HCT116 (cell line): ENCODE results near the gene XG. TPM values are rescaled to one million over a fixed set of nuclear protein-coding genes. Genes with fewer than 3 reads are reported as not detected.

Experiments
- ATAC-seq: fragments of 200-7000 bp; cut with Tn5 transposase; 2 replicates; pipeline ENCODE4 v1.9.1; 2020; ENCODE audit warnings: mild to moderate bottlenecking, moderate library complexity
- BruUV-seq: library from RNA; stranded (reverse); fragments of 400-500 nt; replicated peaks from 2 replicates; lab custom pipeline; 2021; lab: Mats Ljungman, UMichigan
- CTCF ChIA-PET: fragments of 300-600 bp; sonication (Branson Sonifier 250); formaldehyde crosslinking; loops from one replicate; lab custom pipeline; 2021; ENCODE audit warnings: antibody characterized with exemption; lab: Charles Lee
- POLR2A ChIA-PET: fragments of 300-600, 350-600 bp; sonication (Branson Sonifier 250); formaldehyde crosslinking; loops from one replicate; lab custom pipeline; 2021; ENCODE audit warnings: antibody characterized with exemption; lab: Charles Lee
- RAD21 ChIA-PET, 2 experiments: fragments of 300-600 bp; sonication (Branson Sonifier 250); formaldehyde crosslinking; loops; one replicate each; lab custom pipeline; 2023; ENCODE audit warnings: low total read pairs in 2 of 2; ENCODE audit not compliant: uncharacterized antibody in 2 of 2, unreplicated experiment in 2 of 2, low non-redundant PET in 1 of 2; lab: Charles Lee
- DNase-seq: peaks from one replicate; pipeline ENCODE4 v3.0.0-alpha.2; 2010; ENCODE audit warnings: low read depth, low spot score
- H2AFZ ChIP-seq: fragments of 200-600 bp; shearing (Covaris generic), sonication (generic); 2 replicates; pipeline ENCODE4 v1.6.1; 2017; ENCODE audit warnings: low read depth, mixed run types, mixed read lengths, antibody characterized with exemption, low read length; ENCODE audit not compliant: poor library complexity, severe bottlenecking
- H3K27ac ChIP-seq: 2 replicates; pipeline ENCODE4 v1.5.1; 2012; ENCODE audit warnings: low read depth, low read length
- H3K27me3 ChIP-seq: fragments of 200-600 bp; sonication (generic); 2 replicates; pipeline ENCODE4 v1.6.1; 2016; ENCODE audit warnings: mixed run types, low read length, mixed read lengths; ENCODE audit not compliant: insufficient read depth
- H3K36me3 ChIP-seq, 2 experiments: fragments of 200-500 bp in 1 of 2; fragments of 200-600 bp in 1 of 2; sonication (Bioruptor generic) in 1 of 2; sonication (generic) in 1 of 2; 2 replicates each; pipeline versions ENCODE4 v1.5.1 to v1.6.1; 2014 to 2016; ENCODE audit warnings: low read length in 2 of 2, inconsistent platforms in 1 of 2, mixed read lengths in 1 of 2, mixed run types in 1 of 2; ENCODE audit not compliant: insufficient read depth in 2 of 2, control insufficient read depth in 1 of 2
- H3K4me1 ChIP-seq, 2 experiments: fragments of 200-600 bp in 1 of 2; sonication (generic) in 1 of 2; 2 replicates each; pipeline versions ENCODE4 v1.5.1 to v1.6.1; 2012 to 2017; ENCODE audit warnings: low read length in 2 of 2, inconsistent platforms in 1 of 2, mild to moderate bottlenecking in 1 of 2, mixed read lengths in 1 of 2, mixed run types in 1 of 2, moderate library complexity in 1 of 2; ENCODE audit not compliant: insufficient read depth in 2 of 2, control insufficient read depth in 1 of 2
- H3K4me2 ChIP-seq: fragments of 200-600 bp; sonication (generic); 2 replicates; pipeline ENCODE4 v1.6.1; 2017; ENCODE audit warnings: mixed run types, low read length, mixed read lengths
- H3K4me3 ChIP-seq, 2 experiments: fragments of 200-600 bp in 1 of 2; sonication (generic) in 1 of 2; replicated peaks in 1 of 2; 2 replicates each; pipeline ENCODE4 v1.5.1; 2011 to 2016; ENCODE audit warnings: low read length in 2 of 2, control low read depth in 1 of 2, low read depth in 1 of 2, mild to moderate bottlenecking in 1 of 2, mixed read lengths in 1 of 2, mixed run types in 1 of 2
- H3K79me2 ChIP-seq: fragments of 200-600 bp; sonication (generic); 2 replicates; pipeline ENCODE4 v1.6.1; 2017; ENCODE audit warnings: mild to moderate bottlenecking, mixed run types, low read length, moderate library complexity, mixed read lengths; ENCODE audit not compliant: insufficient read depth
- H3K9ac ChIP-seq: fragments of 200-600 bp; sonication (generic); 2 replicates; pipeline ENCODE4 v1.6.1; 2016; ENCODE audit warnings: low read length, mixed read lengths
- H3K9me2 ChIP-seq: fragments of 200-600 bp; sonication (generic), shearing (Covaris generic); 2 replicates; pipeline ENCODE4 v1.6.1; 2017; ENCODE audit warnings: mixed run types, mild to moderate bottlenecking, moderate library complexity; ENCODE audit not compliant: insufficient read depth
- H3K9me3 ChIP-seq, 2 experiments: fragments of 200-500 bp in 1 of 2; fragments of 200-600 bp in 1 of 2; sonication (Bioruptor generic) in 1 of 2; sonication (generic) in 1 of 2; 2 replicates each; pipeline ENCODE4 v1.6.1; 2014 to 2017; ENCODE audit warnings: low read length in 2 of 2, mixed read lengths in 2 of 2, inconsistent platforms in 1 of 2, low read depth in 1 of 2, mild to moderate bottlenecking in 1 of 2, mixed run types in 1 of 2, moderate library complexity in 1 of 2; ENCODE audit not compliant: control insufficient read depth in 1 of 2, insufficient read depth in 1 of 2
- H4K20me1 ChIP-seq: fragments of 200-600 bp; sonication (generic), shearing (Covaris generic); 2 replicates; pipeline ENCODE4 v1.6.1; 2017; ENCODE audit warnings: mixed run types, mild to moderate bottlenecking, moderate library complexity; ENCODE audit not compliant: insufficient read depth
- CBX3 ChIP-seq: IDR thresholded peaks from 2 replicates; pipeline ENCODE4 v1.6.1; 2012; ENCODE audit warnings: low read depth
- CEBPB ChIP-seq: IDR thresholded peaks from 2 replicates; pipeline ENCODE4 v1.6.1; 2012; ENCODE audit warnings: low read depth
- CTCF ChIP-seq, 3 experiments: fragments of 200-600 bp in 1 of 3; sonication (generic) in 1 of 3; IDR thresholded peaks in 2 of 3; conservative IDR thresholded peaks in 1 of 3; 2 replicates each; pipeline ENCODE4 v1.5.1; 2012 to 2017; ENCODE audit warnings: low read depth in 2 of 3, low read length in 2 of 3, antibody characterized with exemption in 1 of 3, borderline replicate concordance in 1 of 3, control low read depth in 1 of 3, mild to moderate bottlenecking in 1 of 3, mixed read lengths in 1 of 3, mixed run types in 1 of 3, moderate library complexity in 1 of 3; ENCODE audit not compliant: insufficient read depth in 1 of 3
- EGR1 ChIP-seq: IDR thresholded peaks from 2 replicates; pipeline ENCODE4 v1.6.1; 2012; ENCODE audit warnings: low read depth
- ELF1 ChIP-seq: IDR thresholded peaks from 2 replicates; pipeline ENCODE4 v1.6.1; 2012; ENCODE audit warnings: low read depth, borderline replicate concordance
- EZH2 ChIP-seq: fragments of 200-600 bp; sonication (generic); IDR thresholded peaks from 2 replicates; pipeline ENCODE4 v1.6.1; 2017; ENCODE audit warnings: antibody characterized with exemption, mixed run types
- EZH2phosphoT487 ChIP-seq: fragments of 200-600 bp; IDR thresholded peaks from 2 replicates; pipeline ENCODE4 v1.6.1; 2018; ENCODE audit warnings: antibody characterized with exemption, borderline replicate concordance
- FOSL1 ChIP-seq: IDR thresholded peaks from 2 replicates; pipeline ENCODE4 v1.6.1; 2012; ENCODE audit warnings: low read depth
- JUND ChIP-seq: IDR thresholded peaks from 2 replicates; pipeline ENCODE4 v1.6.1; 2012
- MAX ChIP-seq: IDR thresholded peaks from 2 replicates; pipeline ENCODE4 v1.6.1; 2012
- POLR2AphosphoS5 ChIP-seq: IDR thresholded peaks from 2 replicates; pipeline ENCODE4 v1.6.1; 2011; ENCODE audit warnings: mild to moderate bottlenecking, low read depth, low read length, moderate library complexity
- RAD21 ChIP-seq: IDR thresholded peaks from 2 replicates; pipeline ENCODE4 v1.6.1; 2012; ENCODE audit warnings: low read depth, mild to moderate bottlenecking
- SIN3A ChIP-seq: IDR thresholded peaks from 2 replicates; pipeline ENCODE4 v1.6.1; 2012; ENCODE audit warnings: low read depth
- SRF ChIP-seq: IDR thresholded peaks from 2 replicates; pipeline ENCODE4 v1.6.1; 2012; ENCODE audit warnings: low read depth
- TCF7L2 ChIP-seq: IDR thresholded peaks from 2 replicates; pipeline ENCODE4 v1.7.0; 2011; ENCODE audit warnings: borderline replicate concordance, inconsistent platforms; ENCODE audit not compliant: insufficient read depth, insufficient read length; ENCODE audit errors: extremely low read depth
- YY1 ChIP-seq: IDR thresholded peaks from 2 replicates; pipeline ENCODE4 v1.6.1; 2011; ENCODE audit warnings: low read length, low read depth, moderate library complexity, mild to moderate bottlenecking; ENCODE audit not compliant: insufficient replicate concordance; ENCODE audit errors: extremely low read depth
- ZFX ChIP-seq: fragments of 450-650 bp; IDR thresholded peaks from 2 replicates; pipeline ENCODE4 v1.6.1; 2017
- ZNF274 ChIP-seq: fragments of 200-500 bp; sonication (Bioruptor generic); IDR thresholded peaks from 2 replicates; pipeline ENCODE4 v1.6.1; 2014; ENCODE audit warnings: mild to moderate bottlenecking, low read depth, low read length, inconsistent platforms
- intact Hi-C: fragments of 100-400 bp; cut with micrococcal nuclease; formaldehyde crosslinking; loops from 2 replicates; pipeline ENCODE4 v1.10.0; 2022
- total RNA-seq: library from RNA; stranded (reverse); gene quantifications from one replicate; pipeline ENCODE4 v1.2.1, GENCODE V29; 2021; ENCODE audit not compliant: unreplicated experiment
- TF ChIP-seq, protein P1 (sequence below): IDR thresholded peaks from 2 replicates; pipeline ENCODE4 v1.6.1; 2012; ENCODE audit warnings: low read depth
- TF ChIP-seq, protein P2 (sequence below): IDR thresholded peaks from 2 replicates; pipeline ENCODE4 v1.6.1; 2012

The XG gene
- total RNA-seq, 1 experiment from 2014 or later: not detected

- DNase-seq: no peak
- Histone ChIP-seq H4K20me1 (no peaks in the 10 kb centered on the region), H3K27ac (no peak overlapping the region), H3K9ac (no peak overlapping the region), H3K9me3 (no peaks in the 10 kb centered on the region), H3K79me2 (peaks cover 15% of the 10 kb centered on the region; the same call in 1 of the 2 replicates), H2AFZ (no peak overlapping the region), H3K4me3 (no peak overlapping the region), H3K4me2 (no peak overlapping the region), H3K4me1 (peaks cover 7 to 25% of the 10 kb centered on the region in 2 experiments; a peak in 3 of 4 replicates), H3K9me2 (no peaks in the 10 kb centered on the region), H3K36me3 (no peaks in the 10 kb centered on the region), H3K27me3 (no peaks in the 10 kb centered on the region)
- RAD21 ChIA-PET: no interaction called here
- intact Hi-C loops: no loop called here
- ATAC-seq: no peak
- no TSS peak for BruUV-seq
- POLR2A ChIA-PET: no interaction called here
- CTCF ChIA-PET: no interaction called here
- TF ChIP-seq CBX3 (no peak), RAD21 (no peak), MAX (no peak), POLR2AphosphoS5 (no peak), JUND (no peak), FOSL1 (no peak), TCF7L2 (no peak), EZH2 (no peak), EZH2phosphoT487 (no peak), CEBPB (no peak), SIN3A (no peak), CTCF (IDR thresholded peaks at IDR 0.05 in 2 of 3, conservative IDR thresholded peaks at IDR 0.05 in 1 of 3; ENCODE audit: borderline replicate concordance in 1 of 3, insufficient read depth in 1 of 3, low read depth in 2 of 3, low read length in 2 of 3) (no peak), ELF1 (no peak), EGR1 (no peak), SRF (no peak), YY1 (no peak), ZNF274 (no peak), ZFX (no peak)
- TF ChIP-seq, protein P1, sequence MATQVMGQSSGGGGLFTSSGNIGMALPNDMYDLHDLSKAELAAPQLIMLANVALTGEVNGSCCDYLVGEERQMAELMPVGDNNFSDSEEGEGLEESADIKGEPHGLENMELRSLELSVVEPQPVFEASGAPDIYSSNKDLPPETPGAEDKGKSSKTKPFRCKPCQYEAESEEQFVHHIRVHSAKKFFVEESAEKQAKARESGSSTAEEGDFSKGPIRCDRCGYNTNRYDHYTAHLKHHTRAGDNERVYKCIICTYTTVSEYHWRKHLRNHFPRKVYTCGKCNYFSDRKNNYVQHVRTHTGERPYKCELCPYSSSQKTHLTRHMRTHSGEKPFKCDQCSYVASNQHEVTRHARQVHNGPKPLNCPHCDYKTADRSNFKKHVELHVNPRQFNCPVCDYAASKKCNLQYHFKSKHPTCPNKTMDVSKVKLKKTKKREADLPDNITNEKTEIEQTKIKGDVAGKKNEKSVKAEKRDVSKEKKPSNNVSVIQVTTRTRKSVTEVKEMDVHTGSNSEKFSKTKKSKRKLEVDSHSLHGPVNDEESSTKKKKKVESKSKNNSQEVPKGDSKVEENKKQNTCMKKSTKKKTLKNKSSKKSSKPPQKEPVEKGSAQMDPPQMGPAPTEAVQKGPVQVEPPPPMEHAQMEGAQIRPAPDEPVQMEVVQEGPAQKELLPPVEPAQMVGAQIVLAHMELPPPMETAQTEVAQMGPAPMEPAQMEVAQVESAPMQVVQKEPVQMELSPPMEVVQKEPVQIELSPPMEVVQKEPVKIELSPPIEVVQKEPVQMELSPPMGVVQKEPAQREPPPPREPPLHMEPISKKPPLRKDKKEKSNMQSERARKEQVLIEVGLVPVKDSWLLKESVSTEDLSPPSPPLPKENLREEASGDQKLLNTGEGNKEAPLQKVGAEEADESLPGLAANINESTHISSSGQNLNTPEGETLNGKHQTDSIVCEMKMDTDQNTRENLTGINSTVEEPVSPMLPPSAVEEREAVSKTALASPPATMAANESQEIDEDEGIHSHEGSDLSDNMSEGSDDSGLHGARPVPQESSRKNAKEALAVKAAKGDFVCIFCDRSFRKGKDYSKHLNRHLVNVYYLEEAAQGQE: no peak
- TF ChIP-seq, protein P2, sequence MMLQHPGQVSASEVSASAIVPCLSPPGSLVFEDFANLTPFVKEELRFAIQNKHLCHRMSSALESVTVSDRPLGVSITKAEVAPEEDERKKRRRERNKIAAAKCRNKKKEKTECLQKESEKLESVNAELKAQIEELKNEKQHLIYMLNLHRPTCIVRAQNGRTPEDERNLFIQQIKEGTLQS: no peak
These were observed 38.7 kb upstream of the XG start for GRCh38 chrX:2712890-2713840.
